DND-41 (cell line): ENCODE results near the gene PCYOX1L.

Experiments
- ATAC-seq: fragments of 200-7000 bp; cut with Tn5 transposase; 3 replicates; pipeline ENCODE4 v1.9.1; 2021; ENCODE audit warnings: low read depth; ENCODE audit not compliant: insufficient read depth
- DNase-seq: peaks from one replicate; pipeline ENCODE4 v3.0.0-alpha.2; 2020
- H2AFZ ChIP-seq: 2 replicates; pipeline ENCODE4 v1.6.0; 2012; ENCODE audit warnings: low read depth, low read length
- H3K27ac ChIP-seq: 2 replicates; pipeline ENCODE4 v1.5.1; 2012; ENCODE audit warnings: low read length, inconsistent platforms
- H3K27me3 ChIP-seq: fragments of 200-600 bp; sonication (generic); 2 replicates; pipeline ENCODE4 v1.6.0; 2012; ENCODE audit warnings: low read length, mild to moderate bottlenecking, inconsistent platforms; ENCODE audit not compliant: insufficient read depth, poor library complexity
- H3K36me3 ChIP-seq: 2 replicates; pipeline ENCODE4 v1.5.1; 2012; ENCODE audit warnings: low read length, inconsistent platforms; ENCODE audit not compliant: insufficient read depth
- H3K4me1 ChIP-seq: 2 replicates; pipeline ENCODE4 v1.5.1; 2012; ENCODE audit warnings: mild to moderate bottlenecking, low read length; ENCODE audit not compliant: insufficient read depth
- H3K4me2 ChIP-seq: 2 replicates; pipeline ENCODE4 v1.6.0; 2012; ENCODE audit warnings: mild to moderate bottlenecking, moderate library complexity, low read length, inconsistent platforms; ENCODE audit not compliant: insufficient read depth
- H3K4me3 ChIP-seq, 2 experiments: fragments of 200-600 bp in 1 of 2; shearing (Covaris generic) in 1 of 2; 2 replicates each; pipeline ENCODE4 v1.5.1; 2012 to 2016; ENCODE audit warnings: inconsistent platforms in 2 of 2, low read length in 2 of 2, mild to moderate bottlenecking in 2 of 2, low read depth in 1 of 2, moderate library complexity in 1 of 2
- H3K79me2 ChIP-seq: 2 replicates; pipeline ENCODE4 v1.6.0; 2012; ENCODE audit warnings: low read length, inconsistent platforms; ENCODE audit not compliant: insufficient read depth
- H3K9ac ChIP-seq: 2 replicates; pipeline ENCODE4 v1.6.0; 2012; ENCODE audit warnings: low read depth, mild to moderate bottlenecking, inconsistent platforms, low read length, moderate library complexity
- H3K9me3 ChIP-seq: 2 replicates; pipeline ENCODE4 v1.5.1; 2012; ENCODE audit warnings: low read length, moderate library complexity, mild to moderate bottlenecking, inconsistent platforms; ENCODE audit not compliant: insufficient read depth, severe bottlenecking
- H4K20me1 ChIP-seq: 2 replicates; pipeline ENCODE4 v1.6.0; 2012; ENCODE audit warnings: low read length; ENCODE audit not compliant: insufficient read depth
- EZH2 ChIP-seq: IDR thresholded peaks from 3 replicates; pipeline ENCODE4 v1.6.1; 2012; ENCODE audit warnings: borderline replicate concordance, low read depth, mild to moderate bottlenecking, moderate library complexity, low read length, inconsistent platforms; ENCODE audit not compliant: severe bottlenecking
- TF ChIP-seq, protein P1 (sequence below): IDR thresholded peaks from 2 replicates; pipeline ENCODE4 v1.5.1; 2012; ENCODE audit warnings: borderline replicate concordance, low read length, moderate library complexity, mild to moderate bottlenecking; ENCODE audit not compliant: poor library complexity, severe bottlenecking; ENCODE audit errors: extremely low read depth

The PCYOX1L gene

GRCh38 chr5:149379177-149379761, 21.4 kb downstream of the PCYOX1L start, which contains the start of gene IL17B:
TSS of gene IL17B (minus strand) at chr5:149379292. CDS start at chr5:149379225, 67 bp downstream.
- Histone ChIP-seq H3K4me3 (no peak within 1 kb of the TSS), H3K27ac (no peak within 1 kb of the TSS), H2AFZ (no peak within 1 kb of the TSS), H3K4me2 (no peak within 1 kb of the TSS), H4K20me1 (no peaks in the 10 kb centered on the region), H3K4me1 (no peaks in the 10 kb centered on the region), H3K9ac (no peak within 1 kb of the TSS), H3K79me2 (no peaks in the 10 kb centered on the region), H3K36me3 (no peaks in the 10 kb centered on the region), H3K27me3 (no peaks in the 10 kb centered on the region), H3K9me3 (no peaks in the 10 kb centered on the region)
- TF ChIP-seq, protein P1, sequence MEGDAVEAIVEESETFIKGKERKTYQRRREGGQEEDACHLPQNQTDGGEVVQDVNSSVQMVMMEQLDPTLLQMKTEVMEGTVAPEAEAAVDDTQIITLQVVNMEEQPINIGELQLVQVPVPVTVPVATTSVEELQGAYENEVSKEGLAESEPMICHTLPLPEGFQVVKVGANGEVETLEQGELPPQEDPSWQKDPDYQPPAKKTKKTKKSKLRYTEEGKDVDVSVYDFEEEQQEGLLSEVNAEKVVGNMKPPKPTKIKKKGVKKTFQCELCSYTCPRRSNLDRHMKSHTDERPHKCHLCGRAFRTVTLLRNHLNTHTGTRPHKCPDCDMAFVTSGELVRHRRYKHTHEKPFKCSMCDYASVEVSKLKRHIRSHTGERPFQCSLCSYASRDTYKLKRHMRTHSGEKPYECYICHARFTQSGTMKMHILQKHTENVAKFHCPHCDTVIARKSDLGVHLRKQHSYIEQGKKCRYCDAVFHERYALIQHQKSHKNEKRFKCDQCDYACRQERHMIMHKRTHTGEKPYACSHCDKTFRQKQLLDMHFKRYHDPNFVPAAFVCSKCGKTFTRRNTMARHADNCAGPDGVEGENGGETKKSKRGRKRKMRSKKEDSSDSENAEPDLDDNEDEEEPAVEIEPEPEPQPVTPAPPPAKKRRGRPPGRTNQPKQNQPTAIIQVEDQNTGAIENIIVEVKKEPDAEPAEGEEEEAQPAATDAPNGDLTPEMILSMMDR = no peak
- TF ChIP-seq EZH2 = no peak
- ATAC-seq (no peak), DNase-seq (no peak)

- Histone ChIP-seq H3K79me2 (no peaks in the 10 kb centered on the region), H3K27me3 (no peaks in the 10 kb centered on the region), H3K4me3 (no peak overlapping the region), H2AFZ (no peak overlapping the region), H4K20me1 (no peaks in the 10 kb centered on the region), H3K9me3 (no peaks in the 10 kb centered on the region), H3K4me2 (no peak overlapping the region), H3K9ac (no peak overlapping the region), H3K36me3 (no peaks in the 10 kb centered on the region), H3K27ac (no peak overlapping the region), H3K4me1 (no peaks in the 10 kb centered on the region)
- DNase-seq (no peak), ATAC-seq (no peak)
- TF ChIP-seq EZH2 = no peak
- TF ChIP-seq, protein P1 = no peak
Observed at GRCh38 chr5:149379818-149380374, 22.1 kb downstream of the PCYOX1L start.

DNA sequence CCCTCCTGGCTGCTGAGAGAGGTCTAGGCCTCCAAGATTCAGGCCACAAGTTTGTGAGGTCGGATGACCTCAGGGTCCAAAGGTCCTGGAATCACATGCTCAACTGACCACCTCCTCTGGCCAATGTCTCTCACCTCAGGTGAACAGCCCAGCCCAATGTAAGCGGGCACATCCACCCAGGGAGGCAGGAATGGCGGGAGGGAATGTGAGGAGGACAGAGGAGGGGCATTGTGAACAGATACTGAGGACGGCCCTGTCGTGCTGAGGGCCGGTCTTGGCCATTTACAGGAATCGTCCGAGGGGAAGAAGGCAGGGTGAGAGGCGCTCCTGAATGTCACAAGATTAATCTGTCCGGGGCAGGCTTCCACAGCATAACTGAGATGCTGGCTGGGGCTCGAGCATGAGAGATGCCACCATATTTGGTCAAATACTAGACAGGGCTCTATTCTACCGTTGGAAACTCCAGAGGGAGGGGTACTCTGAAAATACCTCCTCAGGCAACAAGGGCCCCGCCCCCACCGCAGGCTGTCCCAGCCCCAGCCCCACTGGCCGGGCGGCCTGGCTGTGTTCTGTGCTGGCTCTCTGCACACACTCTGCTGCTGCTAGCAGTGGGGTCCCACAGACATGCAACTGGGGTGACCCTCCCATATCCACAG, 22.7 kb downstream of the PCYOX1L start:
- no peaks in the 10 kb centered on the region for H3K9me3 ChIP-seq
- ATAC-seq = no peak
- H2AFZ ChIP-seq = no peak overlapping the region
- H3K79me2 ChIP-seq = no peaks in the 10 kb centered on the region
- no peaks in the 10 kb centered on the region for H3K27me3 ChIP-seq
- H3K36me3 ChIP-seq = no peaks in the 10 kb centered on the region
- H3K9ac ChIP-seq = no peak overlapping the region
- TF ChIP-seq EZH2 = no peak
- TF ChIP-seq, protein P1 = no peak
- H4K20me1 ChIP-seq = no peaks in the 10 kb centered on the region
- H3K4me1 ChIP-seq = no peaks in the 10 kb centered on the region
- no peak for DNase-seq
- H3K4me2 ChIP-seq = no peak overlapping the region
- no peak overlapping the region for H3K27ac ChIP-seq
- H3K4me3 ChIP-seq = no peak overlapping the region
